GM19023 (cell line): ENCODE measurements around the gene SMG6.
"Not testable (repeated sequence)": the region's sequence is repeated elsewhere in the genome, so short reads cannot be mapped to it uniquely, and the experiment has no call there.

ENCODE experiments used
- ATAC-seq: cut with Tn5 transposase; IDR thresholded peaks from one replicate; pipeline ENCODE4 v1.9.1; 2021; ENCODE audit warnings: mild to moderate bottlenecking, moderate library complexity; ENCODE audit not compliant: unreplicated experiment

Gene SMG6

DNA sequence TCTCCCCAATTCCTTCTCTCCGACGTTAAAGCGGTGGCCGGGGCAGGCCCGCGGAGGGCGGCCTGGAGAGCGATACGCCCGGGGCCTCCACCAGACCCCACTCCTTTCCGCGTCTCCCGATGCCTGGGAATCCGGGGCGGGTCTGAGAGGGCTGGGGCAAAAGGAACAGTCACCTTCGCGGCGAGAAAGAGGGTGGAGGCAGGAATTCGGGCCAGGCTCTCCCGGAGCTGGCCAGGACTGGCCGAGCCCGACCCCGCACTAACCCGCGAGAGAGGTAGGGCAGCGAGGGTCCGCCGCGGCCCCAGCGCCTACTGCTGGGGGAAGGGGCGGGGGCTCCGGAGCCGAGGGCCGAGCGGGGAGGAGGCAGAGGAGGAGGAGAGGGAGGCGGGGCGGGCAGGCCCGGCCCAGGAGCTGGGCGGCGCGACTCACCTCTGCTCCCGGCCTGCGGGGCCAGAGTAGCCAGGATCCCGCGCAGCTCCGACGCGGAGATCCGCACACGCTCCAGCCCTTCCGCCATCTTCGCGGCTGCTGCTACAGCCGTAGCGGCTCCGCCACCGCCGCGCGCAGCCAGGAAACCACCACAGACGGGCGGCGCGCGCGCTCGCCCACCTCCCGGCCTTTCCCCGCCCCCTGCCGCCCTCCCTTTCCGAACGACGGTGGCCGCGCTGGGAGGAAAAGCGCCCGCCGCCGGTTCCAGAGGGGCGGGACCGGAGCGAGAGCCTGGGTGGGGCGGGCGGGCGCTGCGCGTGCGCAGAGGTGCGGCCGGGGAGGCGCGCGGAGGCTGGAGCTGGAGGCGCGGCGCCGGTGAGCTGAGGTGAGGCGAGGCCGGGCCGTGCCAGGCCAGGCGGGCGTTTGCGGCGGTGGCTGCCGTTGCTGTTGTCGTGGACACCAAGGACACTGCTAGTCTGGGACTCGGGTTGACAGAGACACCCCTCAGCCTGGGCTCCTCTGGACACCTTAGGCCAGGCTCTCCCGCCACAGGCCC is at the start of gene SMG6, which contains the start of gene SRR:
Gene SMG6 (minus strand): TSS at position 582 of the 985 bp plus-strand sequence. CDS start 65 bp downstream, at position 517.
Gene SRR (plus strand): TSS at position 747 of the 985 bp plus-strand sequence. CDS start 11,611 bp downstream, outside the sequence.
- ATAC-seq, result peak; percentile 86

DNA sequence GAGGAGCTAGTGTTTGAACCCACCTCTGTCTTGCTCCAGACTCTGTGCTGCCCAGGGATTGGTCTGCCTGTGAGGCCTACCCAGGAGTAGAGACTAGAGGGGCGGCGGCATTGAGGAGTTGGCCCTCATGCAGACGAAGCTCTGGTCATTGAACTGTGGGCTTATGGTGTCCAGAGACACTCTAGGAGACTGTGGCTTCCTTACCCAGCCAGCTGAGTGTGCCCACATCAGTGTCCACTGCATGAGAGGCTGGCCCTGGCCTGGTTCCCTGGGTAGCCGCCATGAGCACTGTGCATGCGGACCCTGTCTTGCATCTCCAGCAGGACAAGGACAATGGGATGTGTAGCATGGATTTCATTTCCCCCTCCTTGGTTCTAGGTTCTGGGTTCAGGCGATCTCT is 47.7 kb upstream of the SMG6 start:
- no peak for ATAC-seq

DNA sequence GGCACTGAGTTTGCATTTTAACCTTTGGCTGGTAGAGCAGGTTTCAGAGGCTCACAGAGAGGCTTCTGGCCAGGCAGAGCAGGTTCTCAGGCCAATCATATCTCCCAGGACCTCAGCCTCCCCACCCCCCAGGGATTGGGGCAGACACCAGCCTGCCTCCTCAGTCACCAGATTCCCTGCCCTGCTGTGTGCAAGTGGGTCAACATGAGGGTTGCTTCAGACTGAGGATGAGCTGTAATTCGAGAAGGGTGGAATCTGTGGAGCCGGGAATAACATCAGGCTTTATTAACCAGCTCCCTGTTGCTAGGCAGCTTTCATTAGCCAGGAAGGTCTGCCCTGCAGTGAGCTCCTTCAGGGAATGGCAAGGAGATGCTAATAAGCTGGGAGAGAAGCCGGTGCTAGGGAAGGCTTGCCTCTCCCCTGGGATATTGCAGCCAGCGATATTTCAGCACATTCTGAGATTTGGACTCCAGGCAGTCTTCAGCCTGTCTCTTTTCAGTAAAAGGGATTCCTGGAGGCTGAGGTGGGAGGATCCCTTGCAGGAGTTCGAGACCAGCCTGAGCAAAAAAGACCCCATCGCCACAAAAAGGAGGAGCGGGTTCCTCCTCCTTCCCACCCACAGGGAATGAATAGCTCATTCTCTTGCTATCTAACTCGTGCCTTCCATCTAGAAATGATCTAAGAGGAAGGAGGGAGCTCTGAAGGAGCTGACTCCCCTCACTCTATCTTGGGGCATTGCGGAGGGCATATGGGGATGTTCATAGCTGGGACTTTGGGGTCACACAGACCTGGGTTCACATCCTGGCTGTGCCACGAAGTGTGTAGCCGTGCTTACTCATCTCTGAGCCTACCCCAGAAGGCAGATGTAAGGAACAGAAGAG is 44.5 kb upstream of the SMG6 start:
- ATAC-seq, result no peak

DNA sequence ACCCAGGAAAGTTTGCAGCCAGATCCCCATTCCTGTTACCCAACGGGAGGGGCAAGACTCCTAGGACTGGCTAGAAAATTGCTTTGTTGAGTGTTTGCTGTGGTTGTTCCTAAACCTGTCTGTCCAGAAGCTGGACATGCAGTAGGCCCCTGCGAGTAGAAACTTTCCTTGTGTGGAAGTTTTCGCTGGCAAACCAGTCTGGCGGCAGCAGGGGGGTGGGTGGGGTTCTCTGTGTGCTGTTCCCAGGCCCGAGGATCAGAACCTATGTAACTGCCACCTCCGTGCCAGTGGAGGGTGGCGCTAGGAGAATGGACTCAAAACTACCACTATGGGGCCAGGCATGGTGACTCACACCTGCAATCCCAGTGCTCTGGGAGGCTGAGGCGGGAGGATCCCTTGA is 42.9 kb upstream of the SMG6 start:
- ATAC-seq, result no peak

DNA sequence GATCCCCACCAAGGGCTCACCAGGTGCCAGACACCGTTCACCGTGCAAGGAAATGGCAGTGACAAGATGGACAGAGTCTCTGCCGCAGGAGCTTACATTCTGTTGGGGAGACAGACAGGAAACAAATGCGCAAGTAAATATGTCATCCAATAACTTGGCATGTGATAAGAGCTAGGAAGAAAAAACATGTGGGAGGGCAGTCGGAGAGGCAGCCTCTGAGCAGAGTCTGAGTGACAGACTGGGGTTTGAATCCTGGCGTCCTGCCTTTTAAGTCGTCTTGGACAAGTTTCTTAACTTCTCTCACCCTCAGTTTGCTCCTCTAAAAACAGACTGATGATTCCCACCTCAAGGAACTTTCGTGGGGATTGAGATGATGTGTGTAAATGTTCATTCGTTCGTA is 40.9 kb upstream of the SMG6 start:
- ATAC-seq, result no peak

DNA sequence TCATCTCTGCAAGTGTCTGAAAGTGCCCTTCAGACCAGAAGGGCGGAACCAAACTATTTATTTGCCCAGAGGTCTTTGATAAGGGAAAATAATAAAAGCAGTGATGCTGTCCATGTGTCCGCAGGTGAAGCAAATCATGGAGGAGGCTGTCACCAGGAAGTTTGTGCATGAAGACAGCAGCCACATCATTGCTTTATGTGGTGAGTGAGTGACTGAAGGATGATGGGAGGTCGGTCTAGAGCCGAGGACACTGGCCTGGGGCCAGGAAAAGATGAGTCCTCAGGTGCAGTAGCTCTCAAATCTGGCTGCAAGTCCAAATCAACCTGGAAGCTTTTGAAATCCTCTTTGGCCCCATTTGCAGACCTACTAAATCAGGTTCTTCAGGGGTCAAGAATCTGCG is 39.8 kb upstream of the SMG6 start:
- ATAC-seq, result no peak

DNA sequence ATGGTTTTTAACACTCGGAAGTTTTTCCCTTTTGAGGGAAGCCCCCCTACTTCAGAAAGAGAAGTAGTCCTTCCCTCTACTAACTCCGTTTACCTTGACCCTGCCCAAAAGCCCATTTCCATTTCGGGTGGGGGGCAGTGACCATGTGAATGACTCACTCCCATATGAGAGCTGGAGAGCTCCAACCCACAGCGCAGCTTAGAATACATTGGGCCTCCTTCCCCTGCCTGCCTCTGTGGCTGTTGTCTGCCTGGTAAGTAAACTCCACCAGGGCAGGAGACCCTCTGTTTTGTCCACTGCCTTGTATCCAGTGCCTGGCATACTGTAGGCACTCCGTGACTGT is 34.7 kb upstream of the SMG6 start:
- ATAC-seq, result no peak

DNA sequence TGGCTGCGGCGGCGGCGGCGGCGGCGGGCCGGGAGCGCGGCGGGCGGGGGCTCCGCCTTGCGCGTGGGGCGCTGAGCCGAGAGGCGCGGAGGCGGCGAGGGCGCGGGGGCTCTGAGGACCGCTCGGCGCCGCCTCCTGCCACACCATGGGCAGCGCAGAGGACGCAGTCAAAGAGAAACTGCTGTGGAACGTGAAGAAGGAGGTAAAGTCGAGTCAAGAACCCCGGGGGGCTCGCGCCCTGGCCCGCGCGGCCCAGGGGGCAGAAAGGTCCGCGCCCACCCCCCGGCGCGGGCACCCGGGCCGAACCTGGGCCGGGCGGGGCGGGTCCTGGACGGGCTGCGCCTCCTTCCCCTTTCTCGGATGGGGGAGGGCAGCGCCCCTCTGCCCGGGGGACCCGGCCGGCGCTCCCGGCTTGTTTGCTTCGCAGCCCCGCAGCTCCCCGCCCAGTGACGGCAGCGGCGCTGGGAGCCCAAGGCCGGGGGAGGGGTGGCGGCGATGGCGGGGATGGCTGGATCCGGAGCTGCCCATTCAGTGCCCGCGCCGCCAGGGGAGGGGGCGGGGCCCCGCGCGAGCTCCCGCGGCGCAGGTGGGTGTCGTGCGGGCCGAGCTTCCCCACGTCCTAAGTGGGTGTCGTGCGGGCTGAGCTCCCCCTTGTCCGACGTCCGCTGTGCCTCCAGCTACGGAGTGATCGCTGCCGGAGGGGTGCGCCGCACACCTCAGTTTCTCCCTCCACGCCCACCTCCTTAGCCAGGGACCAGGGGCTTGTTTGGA is 34.1 kb upstream of the SMG6 start:
- ATAC-seq, result peak; percentile 22

DNA sequence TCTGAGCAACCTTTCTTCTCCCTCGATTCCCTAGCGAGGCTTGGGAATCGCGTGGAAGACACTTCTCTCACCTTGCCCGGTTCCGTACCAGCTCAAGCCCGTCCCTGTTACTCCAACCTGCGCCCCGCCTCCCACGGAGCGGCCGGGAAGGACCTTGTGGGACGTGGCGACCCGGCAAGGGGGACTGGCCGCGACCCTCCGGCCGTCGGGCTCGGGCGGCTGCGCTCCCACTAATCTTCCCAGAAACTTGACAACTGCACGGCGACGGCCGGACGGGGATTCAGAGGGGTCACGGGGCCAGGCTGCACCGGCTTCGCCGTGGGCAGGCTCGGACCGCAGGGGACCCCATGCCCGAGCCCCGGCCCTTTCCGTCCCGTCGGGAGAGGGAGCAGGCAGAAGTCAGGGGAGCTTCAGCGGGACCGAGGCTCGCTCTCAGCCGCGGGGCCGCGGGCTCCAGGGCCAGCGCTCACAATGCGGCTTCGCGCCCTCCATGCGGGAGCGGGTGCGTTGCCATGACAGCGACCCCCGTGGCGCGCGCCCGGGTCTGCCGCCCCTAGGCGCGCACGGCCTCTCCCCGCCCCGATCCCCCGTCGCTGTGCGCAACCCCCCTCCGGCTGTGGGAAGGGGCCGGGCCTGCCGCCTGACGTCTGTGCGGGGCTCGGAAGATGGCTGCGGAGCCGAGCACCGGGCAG is 33.4 kb upstream of the SMG6 start, which contains the start of gene SGSM2:
Gene SGSM2 (plus strand): TSS at position 650 of the 692 bp plus-strand sequence. CDS start 188 bp downstream, outside the sequence.
- ATAC-seq, result peak; percentile 47

DNA sequence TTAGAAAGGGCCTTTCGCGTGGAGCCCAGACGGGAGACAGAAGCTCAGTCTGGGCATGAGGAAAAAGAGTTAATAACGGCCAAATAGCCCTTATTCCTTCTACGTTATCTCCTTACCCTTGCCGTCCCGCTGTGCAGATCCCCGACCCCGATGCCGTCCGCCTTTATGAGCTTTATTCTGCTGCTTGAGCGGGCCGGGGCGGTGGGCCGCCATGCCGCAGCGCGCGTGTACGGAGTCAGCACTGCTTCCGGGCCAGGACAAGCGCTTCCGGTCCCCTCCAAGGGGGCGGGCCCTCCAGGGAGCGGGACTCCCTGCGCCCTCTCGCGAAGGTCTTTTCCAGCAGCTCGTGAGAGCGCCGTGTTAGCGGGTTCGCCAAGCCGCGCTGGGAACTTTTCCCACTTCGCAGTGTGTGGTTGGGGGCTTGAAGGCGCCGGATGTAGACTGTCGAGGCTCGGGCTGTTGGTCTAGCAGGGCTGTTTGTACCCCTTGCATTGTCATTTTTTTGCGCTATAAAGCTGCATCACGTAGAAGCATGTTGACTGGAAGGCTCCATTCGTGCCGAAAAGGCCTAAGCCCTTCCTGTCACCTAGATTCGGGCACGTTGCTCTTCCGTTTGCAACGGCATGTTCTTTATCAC is 32.7 kb upstream of the SMG6 start, which contains the start of gene TSR1:
Gene TSR1 (minus strand): TSS at position 243 of the 637 bp plus-strand sequence. CDS start 30 bp downstream, at position 213.
- ATAC-seq, result peak; percentile 79

DNA sequence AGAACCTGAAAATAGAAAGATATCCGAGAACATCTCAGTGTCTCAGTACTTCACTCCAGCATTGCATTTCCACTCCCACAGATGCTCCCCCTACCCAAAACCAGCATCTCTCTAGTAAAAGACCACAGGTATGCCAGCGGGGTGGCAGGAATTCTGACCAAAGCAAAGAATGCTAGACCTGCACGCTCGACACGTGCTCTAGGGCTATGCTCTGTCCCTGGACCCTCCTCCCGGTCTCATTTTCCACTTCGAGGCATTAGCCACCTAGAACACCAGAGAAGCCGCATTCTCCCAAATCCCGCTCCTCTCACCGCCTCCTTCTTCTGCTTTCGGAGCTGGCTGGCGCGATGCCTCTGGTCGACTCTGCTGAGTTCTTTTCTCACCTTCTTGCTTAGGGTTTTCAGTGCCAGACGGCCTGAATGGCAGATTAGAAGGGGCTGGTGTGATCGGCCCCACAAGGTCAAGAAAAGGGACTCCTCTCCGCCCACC is 32.2 kb upstream of the SMG6 start:
- ATAC-seq, result no peak

DNA sequence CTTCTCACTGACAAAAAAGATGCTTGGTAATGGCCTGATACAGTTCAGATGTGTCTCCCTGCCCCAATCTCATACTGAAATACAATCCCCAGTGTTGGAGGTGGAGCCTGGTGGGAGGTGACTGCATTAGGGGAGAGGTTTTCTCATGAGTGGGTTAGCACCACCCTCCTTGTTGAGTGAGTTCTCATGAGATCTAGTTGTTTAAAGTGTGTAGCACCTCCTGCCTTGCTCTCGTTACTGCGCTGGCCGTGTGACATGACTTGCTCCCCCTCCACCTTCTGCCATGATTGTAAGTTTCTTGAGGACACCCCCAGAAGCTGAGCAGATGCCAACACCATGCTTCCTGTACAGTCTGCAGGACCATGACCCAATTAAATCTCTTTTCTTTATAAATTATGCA is 27.7 kb upstream of the SMG6 start:
- no peak for ATAC-seq

DNA sequence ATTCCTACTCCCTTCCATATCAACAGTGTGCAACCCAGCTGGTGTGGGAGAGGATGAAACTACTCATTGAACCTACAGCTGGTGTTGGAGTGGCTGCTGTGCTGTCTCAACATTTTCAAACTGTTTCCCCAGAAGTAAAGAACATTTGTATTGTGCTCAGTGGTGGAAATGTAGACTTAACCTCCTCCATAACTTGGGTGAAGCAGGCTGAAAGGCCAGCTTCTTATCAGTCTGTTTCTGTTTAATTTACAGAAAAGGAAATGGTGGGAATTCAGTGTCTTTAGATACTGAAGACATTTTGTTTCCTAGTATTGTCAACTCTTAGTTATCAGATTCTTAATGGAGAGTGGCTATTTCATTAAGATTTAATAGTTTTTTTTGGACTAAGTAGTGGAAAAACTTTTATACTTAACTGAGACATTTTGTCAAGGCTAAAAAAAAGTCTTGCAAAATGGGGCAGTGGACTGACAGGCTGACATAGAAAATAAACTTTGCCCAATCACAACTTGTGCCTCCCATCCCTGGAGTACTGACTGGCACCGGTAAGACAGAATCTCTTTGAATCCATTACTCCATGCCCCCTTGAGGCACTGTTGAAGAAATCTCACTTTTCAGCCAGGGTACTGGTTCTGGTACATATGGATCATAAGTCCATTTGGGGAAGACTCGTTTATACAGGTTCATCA is 20.2 kb upstream of the SMG6 start:
- no peak for ATAC-seq

DNA sequence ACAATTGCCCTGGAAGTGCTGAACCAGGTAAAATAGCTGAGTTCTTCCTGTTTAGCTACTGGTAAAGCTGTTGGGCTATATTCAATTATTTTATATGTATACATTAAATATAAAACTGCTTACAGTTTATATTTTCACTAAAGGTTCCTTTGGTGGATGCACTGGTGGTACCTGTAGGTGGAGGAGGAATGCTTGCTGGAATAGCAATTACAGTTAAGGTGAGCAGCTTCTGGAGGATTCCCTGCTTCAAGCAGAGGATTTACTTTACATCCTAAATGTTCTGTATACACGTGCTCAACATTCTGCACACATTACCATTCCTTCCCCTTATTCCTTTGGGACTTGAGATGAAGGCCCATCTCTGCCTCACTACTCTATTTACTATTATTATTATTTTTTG is 17.8 kb upstream of the SMG6 start:
- ATAC-seq, result no peak

DNA sequence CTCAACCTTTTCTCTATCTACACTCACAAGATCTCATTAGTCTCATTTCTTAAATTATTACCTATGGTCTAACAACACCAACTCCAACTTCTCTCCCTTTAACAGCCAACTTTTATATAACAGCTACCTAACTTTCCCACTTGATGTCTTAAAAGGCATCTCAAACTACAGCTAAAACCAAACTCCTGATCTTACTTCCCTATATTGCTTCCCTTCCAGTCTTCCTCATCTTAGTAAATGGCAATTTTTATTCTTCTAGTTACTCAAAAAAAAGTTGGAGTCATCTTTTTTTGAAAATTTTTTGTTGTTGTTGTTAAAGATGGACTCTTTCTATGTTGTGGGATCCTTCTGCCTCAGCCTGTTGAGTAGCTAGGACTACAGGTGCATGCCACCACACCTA is 15.5 kb upstream of the SMG6 start:
- no peak for ATAC-seq

DNA sequence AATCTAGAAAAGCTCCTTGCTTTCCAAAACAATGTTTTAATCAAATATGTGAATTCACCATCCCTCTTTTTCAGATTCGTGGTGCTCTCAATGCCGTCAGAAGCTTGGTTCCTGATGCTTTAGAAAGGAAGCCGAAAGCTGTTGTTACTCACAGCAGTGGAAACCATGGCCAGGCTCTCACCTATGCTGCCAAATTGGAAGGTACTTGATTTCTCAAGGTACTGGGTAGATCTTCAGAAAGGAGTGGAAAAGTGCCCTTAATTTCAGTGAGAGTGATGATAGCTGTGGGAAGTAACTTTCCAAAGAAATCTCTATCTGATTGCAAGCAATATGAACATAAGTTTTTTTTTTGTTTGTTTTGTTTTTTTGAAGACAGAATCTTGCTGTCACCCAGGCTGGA is 14.2 kb upstream of the SMG6 start:
- no peak for ATAC-seq

DNA sequence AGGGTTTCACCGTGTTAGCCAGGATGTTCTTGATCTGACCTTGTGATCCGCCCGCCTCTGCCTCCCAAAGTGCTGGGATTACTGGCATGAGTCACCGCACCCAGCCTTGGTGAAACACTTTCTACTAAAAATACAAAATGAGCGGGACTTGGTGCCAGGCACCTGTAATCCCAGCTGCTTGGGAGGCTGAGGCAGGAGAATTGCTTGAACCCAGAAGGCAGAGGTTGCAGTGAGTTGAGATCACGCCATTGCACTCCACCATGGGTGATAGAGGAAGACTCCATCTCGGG is 13.3 kb upstream of the SMG6 start:
- ATAC-seq, result not testable (repeated sequence)

DNA sequence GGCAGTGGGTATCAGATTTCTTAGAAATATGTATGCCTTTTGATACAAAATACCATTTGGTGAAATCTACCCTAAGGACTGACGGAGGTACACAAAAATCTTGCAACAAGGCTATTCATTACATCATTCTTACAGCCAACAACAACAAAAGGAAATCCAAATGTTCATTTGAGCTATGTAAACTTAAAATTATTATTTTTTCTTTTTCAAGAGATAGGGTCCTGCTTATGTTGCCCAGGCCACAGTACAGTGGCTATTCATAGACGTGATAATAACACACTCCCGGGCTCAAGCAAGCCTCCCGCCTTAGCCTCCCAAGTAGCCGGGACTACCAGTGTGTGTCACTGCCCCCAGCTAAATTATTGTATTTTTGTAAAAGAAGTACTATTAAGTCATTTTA is 9.2 kb upstream of the SMG6 start:
- ATAC-seq, result no peak
